Breast epithelium (tissue), 3 donors: ENCODE results near the gene TGFBR1.

Experiments
- POLR2A ChIP-seq: fragments of 450-650 bp; IDR thresholded peaks from one replicate; pipeline ENCODE4 v1.6.1; 2016; ENCODE audit warnings: antibody characterized with exemption, mild to moderate bottlenecking, moderate library complexity
- TF ChIP-seq, protein P1 (sequence below), 3 donors: fragments of 450-650 bp; IDR thresholded peaks; one replicate each; pipeline ENCODE4 v1.5.1; 2016 to 2017; ENCODE audit warnings: antibody characterized with exemption in 3 of 3, mild to moderate bottlenecking in 3 of 3, moderate library complexity in 3 of 3

DNA sequence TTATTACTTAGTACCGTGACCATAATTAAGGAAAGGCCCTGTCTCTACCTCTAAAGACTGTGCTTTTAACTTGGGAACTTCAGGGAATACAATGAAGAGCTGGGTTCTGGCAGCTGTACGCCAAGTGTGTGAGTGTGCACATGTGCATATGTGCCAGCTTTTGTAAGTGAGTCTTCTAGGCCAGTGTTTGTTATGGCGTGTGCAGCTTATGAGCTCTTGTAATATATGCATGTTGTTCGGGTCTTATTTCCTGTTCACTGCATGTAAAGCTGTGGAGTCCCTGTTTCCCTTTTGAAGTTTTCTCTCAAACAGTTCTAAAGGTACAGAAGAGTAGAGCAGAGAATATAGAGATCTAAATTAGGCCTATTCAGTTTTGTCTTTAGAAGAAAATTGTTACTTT is 30.5 kb downstream of the TGFBR1 start:
- TF ChIP-seq, protein P1, sequence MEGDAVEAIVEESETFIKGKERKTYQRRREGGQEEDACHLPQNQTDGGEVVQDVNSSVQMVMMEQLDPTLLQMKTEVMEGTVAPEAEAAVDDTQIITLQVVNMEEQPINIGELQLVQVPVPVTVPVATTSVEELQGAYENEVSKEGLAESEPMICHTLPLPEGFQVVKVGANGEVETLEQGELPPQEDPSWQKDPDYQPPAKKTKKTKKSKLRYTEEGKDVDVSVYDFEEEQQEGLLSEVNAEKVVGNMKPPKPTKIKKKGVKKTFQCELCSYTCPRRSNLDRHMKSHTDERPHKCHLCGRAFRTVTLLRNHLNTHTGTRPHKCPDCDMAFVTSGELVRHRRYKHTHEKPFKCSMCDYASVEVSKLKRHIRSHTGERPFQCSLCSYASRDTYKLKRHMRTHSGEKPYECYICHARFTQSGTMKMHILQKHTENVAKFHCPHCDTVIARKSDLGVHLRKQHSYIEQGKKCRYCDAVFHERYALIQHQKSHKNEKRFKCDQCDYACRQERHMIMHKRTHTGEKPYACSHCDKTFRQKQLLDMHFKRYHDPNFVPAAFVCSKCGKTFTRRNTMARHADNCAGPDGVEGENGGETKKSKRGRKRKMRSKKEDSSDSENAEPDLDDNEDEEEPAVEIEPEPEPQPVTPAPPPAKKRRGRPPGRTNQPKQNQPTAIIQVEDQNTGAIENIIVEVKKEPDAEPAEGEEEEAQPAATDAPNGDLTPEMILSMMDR (IDR thresholded peaks at IDR 0.05), result no peak
- TF ChIP-seq POLR2A, result no peak
